ENCODE measurements around the gene ADAM8.
"Not testable (repeated sequence)": the region's sequence is repeated elsewhere in the genome, so short reads cannot be mapped to it uniquely, and the experiment has no call there.

The ADAM8 gene

DNA sequence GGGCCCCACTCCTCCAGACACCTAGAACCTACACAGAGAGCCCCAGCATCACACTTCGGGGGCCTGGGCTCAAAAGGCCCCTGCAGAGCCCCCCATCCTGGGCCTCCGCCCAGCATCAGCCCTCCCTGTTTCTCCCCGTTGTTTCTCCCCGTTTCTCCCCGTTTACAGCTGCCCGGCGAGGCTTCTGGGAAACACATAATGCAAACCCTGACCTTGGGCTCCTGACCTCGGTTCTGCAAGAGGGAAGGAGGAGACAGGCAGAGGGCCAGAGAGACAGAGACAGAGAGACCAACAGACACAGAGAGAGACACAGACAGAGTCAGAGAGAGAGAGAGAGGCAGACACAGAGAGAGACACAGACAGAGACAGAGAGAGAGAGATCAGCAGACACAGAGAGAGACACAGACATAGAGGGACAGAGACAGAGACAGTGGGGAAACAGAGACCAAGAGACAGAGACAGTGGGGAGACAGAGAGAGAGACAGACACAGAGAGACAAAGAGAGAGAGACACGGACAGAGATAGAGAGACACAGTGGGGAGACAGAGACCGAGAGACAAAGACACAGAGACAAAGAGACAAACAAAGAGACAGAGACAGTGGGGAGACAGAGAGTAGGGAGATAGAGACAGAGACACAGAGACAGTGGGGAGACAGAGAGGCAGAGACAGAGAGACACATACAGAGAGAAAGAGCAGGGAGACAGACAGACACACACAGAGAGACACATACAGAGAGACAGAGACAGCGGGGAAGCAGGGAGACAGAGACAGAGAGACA is 26.5 kb downstream of the ADAM8 start:
- DNase-seq (ENCODE audit: low read depth, low spot score): no peak

DNA sequence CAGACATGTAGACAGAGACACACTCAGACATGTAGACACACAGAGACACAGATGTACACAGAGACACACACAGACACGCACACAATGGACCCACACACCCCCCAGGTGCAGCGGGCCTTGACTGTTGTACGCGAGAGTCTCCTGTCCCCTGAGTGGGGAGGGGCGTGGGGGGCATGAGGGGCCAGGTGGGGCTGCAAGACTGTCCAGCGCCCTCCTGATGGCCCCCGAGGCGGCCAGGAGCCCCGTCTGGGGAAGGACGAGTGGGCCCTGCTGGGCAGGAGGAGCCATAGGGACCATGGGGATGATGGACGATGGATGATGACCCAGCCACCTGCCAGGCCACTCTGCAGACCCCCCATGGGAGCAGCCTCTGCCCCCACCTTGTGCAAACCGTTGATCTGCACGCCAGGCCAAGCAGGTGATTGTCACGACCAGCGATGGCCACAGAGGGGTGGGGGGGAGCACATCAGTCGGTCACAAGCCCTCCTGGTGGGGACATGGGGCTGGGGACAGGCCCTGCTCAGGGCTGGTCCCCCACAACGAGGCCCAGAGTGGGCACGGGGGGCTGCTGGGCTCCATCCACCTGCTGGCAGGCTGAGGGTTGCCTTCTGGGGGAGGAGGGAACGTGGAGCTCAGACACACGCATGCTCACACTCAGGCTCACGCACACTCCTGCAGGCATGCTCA is 27.4 kb downstream of the ADAM8 start:
- DNase-seq (ENCODE audit: low read depth, low spot score): no peak

DNA sequence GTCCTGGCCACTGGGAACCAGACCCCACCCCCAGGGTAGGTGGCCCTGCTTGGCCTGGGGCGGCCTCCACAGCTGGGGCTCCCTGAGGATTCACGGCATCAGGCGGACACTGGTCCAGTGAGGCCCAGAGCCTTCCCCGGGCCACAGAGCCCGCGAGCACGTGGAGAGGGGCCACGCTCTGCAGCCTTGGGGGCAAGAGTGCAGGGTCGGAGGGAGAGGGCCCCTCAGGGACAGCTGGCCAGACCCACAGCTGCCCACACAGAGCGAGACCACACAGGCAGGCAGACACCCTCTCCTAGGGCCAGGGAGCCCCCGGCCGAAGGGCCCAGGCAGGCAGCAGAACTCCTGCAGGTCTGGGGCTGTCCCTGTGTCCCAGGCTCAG is 28.3 kb downstream of the ADAM8 start:
- no peak for DNase-seq (ENCODE audit: low read depth, low spot score)

DNA sequence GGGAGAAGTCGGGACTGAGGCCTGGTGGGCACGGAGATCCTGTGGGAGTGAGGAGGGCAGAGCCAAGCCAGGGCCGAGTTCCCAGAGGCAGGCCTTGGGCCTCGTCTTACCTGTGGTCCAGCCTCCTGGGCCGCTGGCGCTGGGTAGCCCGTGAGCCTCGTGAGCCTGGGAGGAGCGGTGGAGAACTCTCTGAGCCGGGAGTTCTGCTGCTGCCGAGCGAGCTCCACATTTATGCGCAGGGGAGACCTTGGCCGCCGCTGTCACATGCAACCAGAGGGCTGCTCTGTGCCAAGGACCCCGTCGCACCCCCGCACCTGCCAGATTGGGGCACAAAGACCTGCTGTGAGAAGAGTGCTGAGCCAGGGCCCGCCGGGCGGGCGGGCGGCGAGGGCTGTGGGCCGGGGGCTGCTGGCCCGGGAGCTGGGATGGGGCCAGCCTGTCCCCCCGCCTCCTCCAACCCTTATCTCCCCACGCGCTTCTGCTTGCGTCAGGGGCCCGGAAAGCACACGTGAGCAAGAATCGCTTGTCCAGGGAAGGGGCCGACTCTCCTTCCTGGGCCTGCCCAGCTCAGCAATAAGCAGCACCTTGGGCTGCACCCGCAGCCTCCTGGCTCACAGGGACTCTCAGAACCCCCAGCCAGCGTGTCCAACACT is 28.9 kb downstream of the ADAM8 start:
- DNase-seq (ENCODE audit: low read depth, low spot score): no peak

DNA sequence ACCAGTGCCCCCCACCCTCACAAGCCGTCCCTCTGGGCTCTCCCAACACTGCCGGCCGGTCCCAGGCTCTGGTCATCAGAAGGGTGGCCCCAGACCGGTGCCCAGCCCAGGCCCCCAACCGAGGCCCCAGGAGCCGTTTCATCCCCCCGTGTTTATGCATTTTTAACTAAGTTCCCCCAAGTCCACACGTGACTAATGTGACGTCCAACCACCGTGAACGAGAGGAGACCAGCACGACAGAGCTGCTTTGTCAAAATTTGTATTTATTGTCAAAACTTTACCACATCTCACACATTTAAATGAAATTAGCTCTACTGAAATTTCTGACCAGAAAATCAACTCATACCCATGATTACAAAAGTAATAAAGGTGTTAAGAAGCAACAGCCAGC is 30.4 kb downstream of the ADAM8 start:
- DNase-seq (ENCODE audit: low read depth, low spot score): no peak

DNA sequence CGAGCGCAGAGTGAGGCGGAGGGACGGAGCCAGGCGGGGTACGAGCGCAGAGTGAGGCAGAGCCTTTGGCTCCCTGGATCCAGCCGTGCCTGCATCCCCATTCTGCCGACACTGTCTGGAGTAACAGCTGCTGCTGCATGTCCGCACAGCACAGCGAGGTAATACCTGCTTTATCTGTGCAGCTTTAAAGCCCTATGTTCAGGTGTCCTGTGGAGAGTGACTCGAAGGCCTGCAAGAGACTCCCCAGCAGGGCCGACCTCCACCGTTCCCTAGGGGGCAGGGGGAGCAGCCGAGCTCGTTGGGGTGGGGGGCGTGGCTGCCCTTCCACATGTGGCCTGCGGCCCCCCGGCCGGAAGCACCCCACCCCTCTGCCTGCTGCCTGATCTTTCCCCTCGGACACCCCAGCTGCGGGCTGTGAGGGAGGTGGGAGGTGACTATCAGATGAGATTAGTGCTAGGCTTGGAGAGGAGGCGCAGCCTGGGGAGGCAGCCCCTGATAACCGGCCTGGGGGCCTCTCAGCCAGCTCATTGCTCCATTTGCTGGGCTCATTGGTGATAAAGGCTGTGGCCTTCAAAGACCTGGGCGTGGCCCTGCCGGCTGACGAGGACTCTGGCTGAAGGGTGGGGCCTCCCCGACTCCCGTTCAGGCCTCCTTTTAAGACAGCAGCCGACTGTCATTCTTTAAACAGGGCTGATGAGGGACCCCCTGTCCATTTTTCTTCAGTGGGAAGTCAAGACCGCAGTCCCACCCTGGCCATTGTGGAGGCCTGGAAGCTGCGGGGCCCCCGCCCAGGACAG is 31.0 kb downstream of the ADAM8 start:
- no peak for DNase-seq (ENCODE audit: low read depth, low spot score)

DNA sequence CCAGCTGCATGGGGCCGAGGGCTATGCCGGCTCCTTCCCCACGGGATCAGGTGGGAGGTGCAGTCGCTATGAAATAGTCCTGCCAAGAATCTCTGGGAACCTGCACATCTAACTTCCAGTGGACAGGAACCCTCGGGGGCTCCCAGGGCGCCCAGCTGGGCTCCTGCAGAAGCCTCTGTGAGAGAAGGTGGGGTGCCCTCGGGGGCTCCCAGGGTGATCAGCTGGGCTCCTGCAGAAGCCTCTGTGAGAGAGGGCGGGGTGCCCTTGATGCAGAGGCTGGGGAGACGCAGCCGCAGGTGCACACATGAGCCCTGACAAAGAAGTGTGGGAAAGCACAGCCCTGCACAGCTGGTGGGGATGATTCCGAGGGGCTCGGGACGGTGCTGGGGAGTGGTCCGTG is 33.1 kb downstream of the ADAM8 start:
- no peak for DNase-seq (ENCODE audit: low read depth, low spot score)

DNA sequence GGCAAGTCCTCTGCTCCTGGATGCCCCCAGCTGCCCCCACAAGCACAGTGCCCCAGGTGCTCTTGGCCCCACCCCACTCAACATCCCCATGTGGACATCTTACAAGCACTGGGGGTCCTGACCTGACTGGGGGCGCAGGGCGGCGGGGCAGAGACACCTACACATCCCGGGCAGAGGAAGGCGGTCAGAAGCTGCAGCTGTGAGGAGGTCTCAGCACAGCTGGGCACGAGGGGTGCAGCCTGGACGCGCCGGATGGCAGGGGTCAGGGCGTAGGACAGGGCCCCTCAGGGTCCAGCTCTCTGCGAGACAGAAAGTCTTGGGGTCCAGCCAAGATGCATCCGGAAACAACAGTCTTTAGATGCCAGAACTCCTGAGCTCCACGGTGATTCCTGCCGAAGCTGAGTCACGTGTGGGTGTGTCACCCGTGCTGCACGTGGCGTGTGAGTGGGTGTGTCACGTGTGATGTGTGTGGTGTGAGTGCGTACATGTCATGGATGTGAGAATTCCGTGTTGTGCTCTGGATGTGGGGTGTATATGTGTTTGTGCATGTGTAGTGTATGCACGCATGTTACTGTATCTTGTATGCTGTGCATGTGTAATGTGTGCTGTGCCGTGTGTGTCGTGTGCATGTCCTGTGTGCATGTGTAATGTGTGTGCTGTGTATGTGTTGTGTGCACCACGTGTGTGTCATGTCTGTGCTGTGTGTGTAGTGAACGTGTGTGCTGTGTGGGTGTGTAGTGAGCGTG is 33.9 kb downstream of the ADAM8 start:
- no peak for DNase-seq (ENCODE audit: low read depth, low spot score)

DNA sequence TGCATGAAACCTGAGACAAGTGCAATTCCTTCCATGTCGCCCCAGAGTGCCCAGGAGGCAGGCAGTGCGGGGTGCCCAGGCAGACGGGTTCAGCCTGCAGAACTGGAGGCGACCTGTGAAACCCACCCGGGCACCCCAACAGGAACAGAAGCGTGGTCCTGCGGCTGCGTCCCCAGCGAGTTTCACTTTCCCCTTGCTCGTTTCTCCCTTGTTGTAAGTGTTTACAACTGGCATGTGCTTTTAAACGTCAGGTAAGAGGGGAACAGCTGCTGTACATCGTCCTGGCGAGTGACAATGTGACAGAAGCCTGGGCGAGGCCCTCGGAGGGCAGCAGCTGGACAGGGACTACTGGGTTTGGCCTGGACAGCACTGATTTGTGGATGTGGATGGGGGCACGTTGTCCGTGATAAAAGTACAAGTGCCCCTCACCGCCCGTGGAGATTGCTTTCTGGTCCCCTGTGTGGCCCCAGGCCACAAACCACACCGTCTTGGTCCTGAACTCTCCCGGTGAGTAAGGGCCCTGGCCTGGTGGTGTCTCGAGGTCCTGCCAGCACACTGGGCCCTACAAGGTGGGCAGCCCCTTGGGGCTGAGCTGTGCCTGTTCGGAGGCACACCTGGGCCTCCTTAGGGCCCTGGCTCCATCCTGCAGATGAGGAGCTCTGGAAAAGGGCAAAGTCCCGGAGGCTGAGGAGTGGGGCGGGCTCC is 35.0 kb downstream of the ADAM8 start:
- DNase-seq (ENCODE audit: low read depth, low spot score): no peak

DNA sequence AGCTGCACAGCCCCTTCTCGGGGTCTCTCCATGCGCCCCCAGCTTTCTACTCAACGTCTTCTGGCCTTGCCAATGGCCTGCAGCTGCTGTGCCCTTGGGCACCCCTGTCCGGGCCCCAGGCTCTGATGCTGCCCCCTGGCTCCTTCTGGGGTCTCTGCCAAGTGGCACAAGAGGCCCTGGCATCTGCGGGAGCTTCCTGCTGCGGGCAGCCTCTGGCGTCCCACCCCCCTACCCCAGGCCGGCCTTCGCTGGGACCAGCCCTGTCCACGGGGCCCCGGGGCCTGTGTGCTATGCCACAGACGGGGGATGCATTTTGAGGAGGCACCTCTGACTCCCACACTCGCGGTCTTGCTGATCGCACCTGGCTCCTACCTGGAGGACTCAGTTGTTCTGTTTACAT is 36.7 kb downstream of the ADAM8 start:
- DNase-seq (ENCODE audit: low read depth, low spot score): no peak

DNA sequence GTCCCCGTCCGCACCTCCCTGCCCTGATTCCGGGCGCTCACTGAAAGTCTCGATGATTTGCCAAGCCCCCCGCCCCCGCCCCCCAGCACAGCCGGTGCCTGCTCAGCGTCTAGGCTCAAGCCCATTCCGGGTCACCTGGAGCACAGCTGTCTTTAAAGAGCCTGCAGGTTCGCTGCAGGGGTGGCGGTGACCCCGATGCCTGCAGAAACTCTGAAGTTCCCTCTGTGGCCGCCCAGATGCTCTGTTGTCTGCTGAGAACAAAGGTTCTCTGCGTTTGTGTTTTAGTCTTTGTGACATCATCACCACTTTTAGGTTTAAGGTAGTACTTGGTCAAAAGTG is 38.2 kb downstream of the ADAM8 start:
- no peak for DNase-seq (ENCODE audit: low read depth, low spot score)

DNA sequence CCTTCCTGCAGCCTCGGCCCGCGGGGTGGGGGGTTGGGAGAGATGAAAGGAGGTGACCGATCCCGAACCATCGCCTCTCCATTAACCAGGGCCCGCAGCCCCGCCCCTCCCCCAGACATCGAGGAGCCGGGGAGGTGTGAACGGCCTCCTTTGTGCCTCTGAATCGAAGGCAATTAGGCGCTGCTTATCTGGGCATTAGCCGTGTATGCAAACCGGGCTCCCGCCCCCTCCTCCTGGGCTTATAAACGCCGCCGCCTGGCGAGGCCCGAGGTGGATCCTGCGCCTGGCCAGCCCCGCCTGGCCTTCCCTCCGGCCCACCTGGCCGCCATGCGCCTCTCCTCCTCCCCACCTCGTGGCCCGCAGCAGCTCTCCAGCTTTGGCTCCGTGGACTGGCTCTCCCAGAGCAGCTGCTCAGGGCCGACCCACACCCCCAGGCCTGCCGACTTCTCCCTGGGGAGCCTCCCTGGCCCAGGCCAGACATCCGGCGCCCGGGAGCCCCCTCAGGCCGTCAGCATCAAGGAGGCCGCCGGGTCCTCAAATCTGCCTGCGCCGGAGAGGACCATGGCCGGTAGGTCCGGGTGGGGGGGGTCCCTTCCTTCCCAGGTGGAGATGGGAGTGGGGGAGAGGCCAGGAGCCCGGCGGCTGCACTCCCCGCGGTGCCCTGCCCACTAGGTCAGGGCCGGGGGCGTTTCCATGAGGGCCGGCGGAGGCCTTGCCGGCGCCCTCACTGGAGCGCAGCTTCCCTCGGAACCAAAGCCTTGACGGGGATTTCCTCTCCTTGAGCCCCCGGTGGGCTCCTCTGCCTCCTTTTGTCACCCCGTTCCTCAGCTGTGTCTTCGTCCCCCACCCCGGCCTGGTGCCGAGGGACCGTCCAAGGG is 38.8 kb downstream of the ADAM8 start, which contains the start of gene VENTX:
TSS of gene VENTX (plus strand) at position 268 of the 878 bp plus-strand sequence. CDS start at position 328, 60 bp downstream.
- no peak for DNase-seq (ENCODE audit: low read depth, low spot score)

DNA sequence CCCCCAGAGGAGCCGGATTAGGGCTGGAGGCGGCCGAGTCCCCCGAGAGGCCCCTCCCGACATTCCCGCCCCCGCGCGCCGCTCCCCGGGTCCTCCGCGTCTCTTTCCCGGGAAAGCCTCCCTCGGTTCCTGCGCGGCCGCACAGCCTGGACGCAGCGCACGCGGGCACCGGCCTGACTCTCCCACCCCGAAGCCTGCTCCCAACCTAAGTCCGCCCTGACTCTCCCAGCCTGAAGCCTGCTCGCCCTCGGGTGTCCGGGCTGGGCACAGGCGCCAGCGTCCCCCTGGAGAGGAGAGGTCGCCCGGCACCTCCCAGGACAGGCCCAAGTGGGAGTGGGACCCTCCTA is 39.5 kb downstream of the ADAM8 start:
- no peak for DNase-seq (ENCODE audit: low read depth, low spot score)

DNA sequence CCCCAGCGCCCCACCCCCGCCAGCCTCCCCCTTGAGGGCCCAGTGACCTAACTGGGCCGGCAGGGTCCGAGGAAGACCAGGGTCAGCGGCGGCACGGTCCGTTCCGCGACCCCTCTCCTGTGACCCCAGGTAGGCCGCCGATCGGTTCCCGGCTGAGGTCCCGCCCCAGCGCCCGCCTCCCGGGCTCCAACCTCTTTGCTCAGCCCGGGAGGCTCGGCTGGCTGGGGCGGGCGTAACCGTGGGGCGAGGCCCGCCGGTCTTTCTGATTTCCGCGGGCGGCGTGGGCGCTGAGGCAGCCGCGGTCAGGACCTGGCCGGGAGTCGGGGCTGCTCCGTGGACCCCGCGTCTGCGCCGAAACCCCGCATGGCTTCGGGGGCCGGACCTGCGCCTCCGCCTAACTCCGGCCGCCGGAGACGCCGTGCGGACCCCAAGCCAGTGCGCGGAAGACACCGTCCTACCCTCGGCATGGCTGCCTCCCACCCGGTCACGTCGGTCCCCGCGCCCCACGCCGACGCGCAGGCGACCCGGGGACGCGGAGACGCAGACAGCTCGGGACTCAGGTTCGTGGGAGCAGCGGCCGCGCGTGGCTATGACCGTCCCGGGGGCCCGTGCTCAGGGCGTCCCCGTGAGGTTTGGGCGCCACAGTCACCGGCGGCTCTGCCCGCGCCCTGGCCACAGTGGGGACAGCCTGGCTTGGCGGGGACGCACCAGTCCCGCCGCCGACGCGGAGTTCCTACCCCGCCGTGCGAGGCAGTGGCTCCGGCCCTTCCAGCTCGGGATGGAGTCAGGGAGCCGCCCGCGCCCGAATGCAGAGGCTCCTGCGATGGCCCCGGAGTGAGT is 40.0 kb downstream of the ADAM8 start:
- DNase-seq (ENCODE audit: low read depth, low spot score): no peak

DNA sequence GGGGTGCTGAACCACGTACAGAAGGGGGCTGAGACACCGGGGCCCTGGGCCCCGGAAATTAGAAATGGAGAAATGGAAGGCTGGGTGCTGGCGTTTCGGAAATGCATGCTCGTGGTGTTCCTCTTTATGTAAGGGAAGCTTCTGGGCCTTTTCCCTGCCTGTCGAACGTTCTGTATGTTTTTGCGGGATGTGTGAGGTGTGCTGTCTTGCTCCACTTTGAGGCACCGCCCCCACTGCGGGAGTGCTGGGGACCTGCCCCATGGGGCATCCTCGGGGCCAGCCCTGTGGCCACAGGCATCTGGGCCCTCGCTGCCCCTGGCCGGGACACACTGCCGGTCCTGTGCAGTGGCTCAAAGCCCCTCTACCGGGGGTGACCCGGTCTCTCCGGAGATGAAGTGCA is 40.7 kb downstream of the ADAM8 start:
- DNase-seq (ENCODE audit: low read depth, low spot score): no peak

DNA sequence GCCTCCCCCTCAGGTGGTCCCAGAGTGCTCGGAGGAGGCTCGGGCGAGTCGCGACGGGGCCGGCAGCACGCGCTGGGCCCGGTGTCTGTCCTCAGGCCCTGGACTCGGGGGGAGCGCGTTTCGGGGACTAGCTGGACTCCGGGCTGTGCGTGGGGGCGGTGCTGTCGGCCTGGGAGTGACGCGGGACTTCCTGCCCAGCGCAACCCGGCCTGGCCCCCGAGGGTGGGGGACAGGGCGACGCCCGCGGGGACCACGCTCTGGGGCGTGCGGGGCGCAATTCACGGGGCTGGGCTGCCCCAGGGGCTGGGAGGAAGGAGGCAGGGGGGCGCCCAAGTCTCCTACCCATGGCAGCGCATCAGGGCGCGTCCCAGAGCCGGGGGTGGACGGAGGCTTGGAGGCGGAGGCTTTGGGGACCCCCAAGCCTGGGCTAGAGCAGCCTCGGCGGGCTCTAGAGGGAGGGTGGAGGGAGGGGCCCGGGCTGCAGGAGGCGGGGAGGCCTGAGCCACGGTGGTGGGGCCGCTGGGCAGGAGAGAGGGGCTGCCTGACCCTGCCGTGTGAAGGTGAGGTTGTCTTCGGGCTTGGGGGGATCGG is 41.3 kb downstream of the ADAM8 start:
- DNase-seq (ENCODE audit: low read depth, low spot score): no peak

DNA sequence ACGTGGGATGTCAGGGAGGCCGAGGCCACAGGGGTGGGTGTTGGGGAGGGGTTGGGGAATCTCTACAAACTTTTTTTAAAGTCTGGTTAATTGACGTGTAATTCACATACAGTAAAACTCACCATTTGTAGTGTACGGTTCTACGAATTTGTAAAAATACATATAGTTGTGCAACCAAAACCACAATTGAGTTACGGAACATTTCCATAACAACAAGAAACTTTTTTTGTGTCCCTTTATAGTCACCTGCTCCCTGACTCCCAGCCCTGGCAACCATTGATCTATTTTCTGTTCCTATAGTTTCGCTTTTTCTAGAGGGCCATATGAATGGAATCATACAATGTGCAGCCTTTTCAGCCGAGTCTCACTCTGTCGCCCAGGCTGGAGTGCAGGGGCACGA is 41.9 kb downstream of the ADAM8 start:
- DNase-seq (ENCODE audit: low read depth, low spot score): not testable (repeated sequence)

DNA sequence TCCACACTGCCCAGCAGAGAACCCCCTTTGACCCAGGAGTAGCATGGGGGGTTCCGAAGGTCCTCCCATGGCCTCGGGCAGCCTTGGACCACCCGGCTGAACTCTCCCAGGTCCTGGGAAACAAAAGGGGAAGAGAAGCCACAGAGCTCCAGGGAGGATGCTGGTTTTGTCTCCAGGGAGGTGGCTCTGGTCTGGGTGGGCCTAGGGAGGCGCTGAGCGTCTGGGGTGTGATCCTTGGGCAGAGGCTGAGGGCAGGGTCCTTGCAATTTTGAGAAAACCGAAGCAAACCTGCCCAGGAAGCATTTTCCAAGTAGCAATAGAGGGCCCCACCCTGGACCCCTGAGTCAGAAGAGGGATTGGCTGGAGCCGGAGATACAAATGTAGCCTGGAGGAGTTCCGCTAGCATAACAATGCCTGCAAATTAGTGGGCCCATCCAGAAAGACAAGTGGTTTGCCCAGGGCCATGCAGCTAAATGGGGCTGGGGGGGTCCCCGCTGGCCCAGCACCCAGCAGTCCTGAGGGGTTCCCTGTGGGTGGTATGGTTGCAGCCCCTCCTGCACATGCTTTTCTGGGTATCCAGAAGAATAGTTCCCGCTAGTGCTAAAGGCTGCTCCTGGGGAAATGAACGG is 44.6 kb downstream of the ADAM8 start:
- no peak for DNase-seq (ENCODE audit: low read depth, low spot score)
